ENCODE measurements around the gene ITGB3. TPM values are rescaled to one million over a fixed set of nuclear protein-coding genes. Genes with fewer than 3 reads are reported as not detected.

Gene ITGB3
- total RNA-seq, 1 donor from 2014 or later: 529 TPM

GRCh38 chr17:47276444-47276843 is 22.8 kb downstream of the ITGB3 start:
- DNase-seq (ENCODE audit: low read depth): no peak

- DNase-seq (ENCODE audit: low read depth): peak; percentile 82
These were observed 23.2 kb downstream of the ITGB3 start for GRCh38 chr17:47276868-47277267.

GRCh38 chr17:47277921-47278320 is 24.3 kb downstream of the ITGB3 start:
- DNase-seq (ENCODE audit: low read depth): no peak

GRCh38 chr17:47278561-47278960 is 24.9 kb downstream of the ITGB3 start:
- DNase-seq (ENCODE audit: low read depth): no peak

- DNase-seq (ENCODE audit: low read depth): peak; percentile 100
These were observed 25.6 kb downstream of the ITGB3 start for GRCh38 chr17:47279062-47279801.

GRCh38 chr17:47280072-47280811 is 26.6 kb downstream of the ITGB3 start:
- DNase-seq (ENCODE audit: low read depth): peak; percentile 92

- DNase-seq (ENCODE audit: low read depth): no peak
These were observed 27.6 kb downstream of the ITGB3 start for GRCh38 chr17:47281216-47281615.

- DNase-seq (ENCODE audit: low read depth): peak; percentile 46
These were observed 31.4 kb downstream of the ITGB3 start for GRCh38 chr17:47285003-47285402.

GRCh38 chr17:47286198-47286914 is 32.7 kb downstream of the ITGB3 start:
- DNase-seq (ENCODE audit: low read depth): no peak

- DNase-seq (ENCODE audit: low read depth): no peak
These were observed 33.4 kb downstream of the ITGB3 start for GRCh38 chr17:47287068-47287467.

- DNase-seq (ENCODE audit: low read depth): no peak
These were observed 34.0 kb downstream of the ITGB3 start for GRCh38 chr17:47287639-47288038.

GRCh38 chr17:47288531-47289116 is 35.0 kb downstream of the ITGB3 start:
- DNase-seq (ENCODE audit: low read depth): no peak

GRCh38 chr17:47289302-47289701 is 35.7 kb downstream of the ITGB3 start:
- no peak for DNase-seq (ENCODE audit: low read depth)

- DNase-seq (ENCODE audit: low read depth): no peak
These were observed 37.2 kb downstream of the ITGB3 start for GRCh38 chr17:47290870-47291241.

- no peak for DNase-seq (ENCODE audit: low read depth)
These were observed 37.7 kb downstream of the ITGB3 start for GRCh38 chr17:47291242-47291873.

GRCh38 chr17:47292206-47292605 is 38.6 kb downstream of the ITGB3 start:
- DNase-seq (ENCODE audit: low read depth): no peak

GRCh38 chr17:47295037-47295873 is 41.6 kb downstream of the ITGB3 start:
- DNase-seq (ENCODE audit: low read depth): no peak

GRCh38 chr17:47295874-47296255 is 42.2 kb downstream of the ITGB3 start:
- no peak for DNase-seq (ENCODE audit: low read depth)

GRCh38 chr17:47297661-47298400 is 44.2 kb downstream of the ITGB3 start:
- no peak for DNase-seq (ENCODE audit: low read depth)

GRCh38 chr17:47298712-47299111 is 45.1 kb downstream of the ITGB3 start:
- DNase-seq (ENCODE audit: low read depth): no peak

All from renal cortical epithelial cell (primary cell).